GM10847 (cell line): ENCODE measurements around the gene IER5L.

ENCODE experiments used
- POLR2A ChIP-seq: IDR thresholded peaks from 2 replicates; pipeline ENCODE4 v1.6.1; 2011; ENCODE audit not compliant: insufficient read length; ENCODE audit errors: extremely low read depth

Gene IER5L

DNA sequence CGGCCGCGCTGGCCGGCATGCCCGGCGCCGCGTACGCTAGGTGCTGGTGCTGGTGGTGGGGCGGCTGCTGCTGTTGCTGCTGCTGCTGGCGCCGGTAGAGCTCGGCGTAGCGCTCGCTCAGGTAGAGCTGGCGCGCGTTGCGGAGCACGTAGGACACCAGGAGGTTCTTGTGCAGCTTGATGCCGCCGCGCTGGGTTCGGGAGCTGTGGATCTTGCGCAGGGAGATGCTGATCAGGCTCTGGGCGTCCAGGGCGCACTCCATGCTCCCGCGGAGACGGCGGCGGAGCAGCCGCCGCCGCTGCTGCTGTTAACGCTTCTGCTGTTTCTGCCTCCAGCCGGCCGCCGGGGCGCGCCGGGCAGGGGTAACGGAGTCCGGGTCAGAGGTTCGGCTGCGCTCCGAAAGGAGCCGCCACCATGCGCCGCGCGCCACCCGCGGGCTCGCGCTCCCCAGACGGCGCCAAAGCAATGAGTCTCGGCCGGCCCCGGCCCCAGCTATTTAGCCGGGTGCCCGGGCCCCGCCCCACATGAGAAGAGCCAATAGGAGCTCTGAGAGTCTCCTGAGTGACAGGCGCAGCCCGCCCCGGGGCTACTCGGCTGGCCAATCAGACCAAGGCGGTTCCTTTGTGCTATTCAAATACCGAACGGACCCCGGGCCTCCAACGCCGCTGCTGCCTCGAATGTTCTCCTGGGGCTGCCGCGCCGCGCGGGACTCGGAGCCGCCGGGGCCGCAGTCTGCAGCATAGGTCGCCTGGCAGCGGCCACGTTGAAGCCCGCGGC lies at the start of gene IER5L:
Gene IER5L (minus strand): TSS at position 471 of the 777 bp plus-strand sequence. CDS start 209 bp downstream, at position 262.
- TF ChIP-seq POLR2A: peak; percentile 94

DNA sequence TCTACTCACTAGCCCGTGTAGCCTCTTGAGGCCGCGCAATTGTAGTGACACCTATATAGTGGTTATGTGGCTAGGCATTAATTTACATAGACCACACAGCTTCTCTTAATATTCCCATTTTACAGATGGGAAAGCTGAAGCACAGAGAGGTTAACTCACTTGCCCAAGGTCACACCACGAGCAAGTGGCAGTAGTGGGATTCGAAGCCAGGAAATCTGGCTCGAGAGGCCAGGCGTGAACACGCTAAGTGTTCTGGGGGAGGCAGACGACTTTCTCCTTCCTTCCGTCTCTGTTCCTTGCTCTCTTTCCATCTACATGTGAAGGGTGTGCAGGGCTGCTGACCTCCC lies 49.8 kb upstream of the IER5L start:
- no peak for TF ChIP-seq POLR2A

DNA sequence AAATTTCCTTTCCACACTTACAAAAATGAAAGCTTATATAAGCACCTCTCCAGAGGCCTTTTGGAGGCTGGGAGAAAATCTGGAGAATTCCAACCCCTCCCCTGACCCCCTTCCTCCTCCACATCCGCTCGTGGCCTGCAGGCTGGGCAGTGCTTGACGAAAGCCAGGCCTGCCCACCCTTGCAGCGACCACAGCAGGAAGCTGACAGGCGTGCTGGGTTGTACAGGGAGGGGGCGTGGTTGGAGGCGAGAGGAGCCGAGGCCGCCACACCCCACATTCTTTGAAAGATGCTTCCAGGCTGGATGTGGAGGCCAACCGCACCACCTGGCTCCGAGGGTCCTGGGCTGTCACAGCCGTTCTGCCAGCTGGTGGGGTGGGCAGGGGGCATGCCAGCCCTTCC lies 47.8 kb upstream of the IER5L start:
- TF ChIP-seq POLR2A: no peak

- no peak for TF ChIP-seq POLR2A
These were observed 47.4 kb upstream of the IER5L start for GRCh38 chr9:129225490-129225778.

GRCh38 chr9:129224618-129225489 lies 46.8 kb upstream of the IER5L start:
- TF ChIP-seq POLR2A: no peak

GRCh38 chr9:129223551-129224208 lies 45.6 kb upstream of the IER5L start:
- no peak for TF ChIP-seq POLR2A

DNA sequence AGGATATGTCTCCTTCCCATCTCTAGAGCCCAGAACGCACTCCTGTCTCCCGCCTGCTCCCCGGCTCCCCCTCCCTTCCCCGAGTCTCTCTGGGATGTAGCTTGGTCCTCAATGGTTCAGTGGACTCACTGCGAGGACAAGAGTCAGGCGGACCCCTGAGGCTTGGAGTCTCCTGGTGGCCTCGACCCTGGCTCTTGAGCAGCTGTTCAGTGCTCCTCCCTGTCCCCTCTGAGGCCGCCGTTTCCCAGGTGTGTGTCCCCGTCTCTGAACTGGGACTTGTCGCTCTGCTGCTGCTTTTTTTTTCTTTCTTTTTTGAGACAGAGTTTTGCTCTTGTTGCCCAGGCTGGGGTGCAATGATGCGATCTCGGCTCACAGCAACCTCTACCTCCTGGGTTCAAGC lies 44.8 kb upstream of the IER5L start:
- no peak for TF ChIP-seq POLR2A

DNA sequence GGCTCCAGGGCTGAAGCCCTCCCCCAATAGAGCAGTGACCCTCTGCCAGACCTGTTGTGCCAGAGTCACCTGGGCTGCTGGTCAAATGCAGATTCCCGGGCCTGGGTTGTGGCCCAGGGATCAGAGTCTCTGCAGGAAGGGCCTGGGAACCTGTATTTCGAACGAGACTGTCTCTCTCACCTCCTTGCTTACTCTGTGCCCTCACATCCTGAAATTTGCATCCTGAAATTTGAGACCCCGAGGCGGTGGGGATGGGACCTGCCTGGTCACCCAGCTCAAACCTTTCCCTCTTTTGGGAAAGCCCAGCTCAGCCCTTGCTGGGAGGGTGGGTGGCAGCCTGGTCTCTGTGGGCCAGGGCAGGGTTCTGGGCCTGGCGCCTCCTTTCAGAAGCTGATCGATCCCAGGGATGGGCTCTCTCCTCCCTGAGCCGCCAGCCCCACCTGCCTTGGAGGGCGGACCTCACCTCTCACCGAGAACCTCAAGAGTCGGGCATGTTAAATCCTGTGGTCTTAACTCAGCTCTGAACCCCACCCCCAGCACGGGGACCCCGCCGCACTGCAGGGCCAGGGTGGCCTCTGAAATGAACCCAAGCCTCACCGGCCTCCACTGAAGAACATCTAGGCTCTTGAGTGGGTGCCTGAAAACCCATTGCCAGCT lies 44.0 kb upstream of the IER5L start:
- TF ChIP-seq POLR2A: no peak

DNA sequence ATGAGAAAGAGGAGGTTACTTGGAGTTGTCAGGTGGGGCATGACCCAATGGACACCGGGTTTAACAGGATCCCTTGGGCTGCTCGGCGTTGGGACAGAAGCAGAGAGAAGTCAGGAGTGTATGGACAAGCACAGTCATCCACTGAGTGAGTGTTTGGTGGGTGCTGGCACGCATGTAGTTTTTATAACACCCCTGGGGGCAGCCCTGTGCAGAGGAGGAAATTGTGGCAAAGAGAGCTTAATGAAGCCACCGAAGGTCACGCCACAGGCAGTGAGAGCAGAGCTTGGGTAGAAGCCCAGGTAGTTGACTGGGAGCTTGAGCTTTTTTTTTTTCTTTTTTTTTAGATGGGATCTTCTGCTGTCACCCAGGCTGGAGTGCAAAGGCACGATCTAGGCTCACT lies 43.2 kb upstream of the IER5L start:
- TF ChIP-seq POLR2A: no peak

- TF ChIP-seq POLR2A: no peak
These were observed 42.7 kb upstream of the IER5L start for GRCh38 chr9:129220771-129221170.

- no peak for TF ChIP-seq POLR2A
These were observed 40.9 kb upstream of the IER5L start for GRCh38 chr9:129218918-129219317.

- no peak for TF ChIP-seq POLR2A
These were observed 40.2 kb upstream of the IER5L start for GRCh38 chr9:129218272-129218625.

DNA sequence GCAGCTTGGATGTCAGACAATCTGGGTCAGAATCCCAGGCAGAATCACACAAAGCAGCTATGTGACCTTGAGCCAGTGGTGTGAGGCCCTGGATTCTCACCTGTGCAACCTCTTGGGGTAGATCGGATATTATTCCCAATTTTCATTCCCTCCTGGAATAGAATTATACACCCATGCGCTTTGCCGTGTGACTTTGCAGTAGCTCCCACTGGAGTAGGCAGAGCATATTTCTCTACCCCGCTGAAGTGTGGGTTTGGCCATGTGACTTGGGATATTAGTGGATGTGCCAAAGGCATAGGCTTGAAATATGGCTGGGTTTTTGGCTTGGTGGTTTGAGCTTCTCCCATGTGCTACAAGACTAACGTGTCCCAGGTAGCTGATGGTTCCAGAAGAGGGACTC lies 35.5 kb upstream of the IER5L start:
- no peak for TF ChIP-seq POLR2A

- no peak for TF ChIP-seq POLR2A
These were observed 33.6 kb upstream of the IER5L start for GRCh38 chr9:129211686-129212085.

GRCh38 chr9:129210125-129210524 lies 32.1 kb upstream of the IER5L start:
- no peak for TF ChIP-seq POLR2A

DNA sequence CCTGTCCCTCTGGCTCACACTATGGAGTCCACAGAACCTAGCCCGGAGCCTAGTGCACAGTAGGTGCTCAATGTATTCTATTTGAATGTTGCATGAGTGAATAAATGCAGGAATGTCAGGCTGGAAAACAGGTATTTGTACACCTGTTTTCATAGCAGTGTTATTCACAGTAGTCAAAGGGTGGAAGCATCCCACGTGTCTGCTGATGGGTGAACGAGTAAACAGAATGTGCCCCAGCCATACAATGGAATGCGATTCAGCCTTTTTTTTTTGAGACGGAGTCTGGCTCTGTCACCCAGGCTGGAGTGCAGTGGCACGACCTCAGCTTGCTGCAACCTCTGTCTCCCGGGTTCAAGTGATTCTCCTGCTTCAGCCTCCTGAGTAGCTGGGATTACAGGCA lies 31.5 kb upstream of the IER5L start:
- no peak for TF ChIP-seq POLR2A
